DMS79 (cell line): ENCODE measurements around the gene RYR3.

Experiments used
- DNase-seq: peaks from one replicate; lab custom pipeline; 2025; lab: John Stamatoyannopoulos, UW

The RYR3 gene

DNA sequence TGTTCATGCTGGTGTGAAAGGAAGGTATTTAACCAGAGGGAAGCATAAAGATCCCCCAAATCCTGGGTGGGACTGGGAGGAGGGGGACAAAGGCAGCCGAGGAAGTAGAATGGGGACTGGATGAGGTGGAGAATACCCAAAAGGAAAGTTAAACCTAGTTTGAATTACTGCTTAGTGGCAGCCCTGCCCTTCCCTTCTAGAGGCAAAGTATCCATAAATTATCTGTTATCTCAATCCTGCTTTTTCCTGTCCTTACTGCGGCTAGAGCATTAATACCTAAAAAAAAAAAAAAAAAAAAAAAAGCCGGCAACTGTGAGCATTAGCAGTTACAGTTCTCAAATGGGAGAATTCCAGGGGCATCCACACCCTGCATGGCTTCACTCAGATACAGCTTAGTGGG, 139.0 kb downstream of the RYR3 start:
- no peak for DNase-seq

DNA sequence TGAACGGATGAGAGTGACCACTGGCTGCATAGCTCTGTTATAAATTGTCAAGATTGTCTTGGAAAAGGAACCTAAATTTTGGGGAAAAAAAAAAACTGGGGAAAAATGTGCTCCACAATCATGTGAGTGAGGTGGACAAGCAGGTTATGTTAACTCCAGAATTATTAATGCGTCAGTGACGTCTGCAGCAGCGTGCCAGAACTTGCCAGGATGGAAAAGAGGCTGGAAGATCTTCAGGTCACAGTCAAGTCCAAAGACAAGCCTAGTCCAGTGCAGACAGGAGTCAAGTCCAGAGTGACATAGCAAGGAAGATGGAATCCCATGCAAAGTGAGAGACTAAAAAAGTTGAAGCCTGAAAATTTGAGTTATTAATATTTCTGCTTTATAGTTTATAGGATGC, 140.6 kb downstream of the RYR3 start:
- no peak for DNase-seq

DNA sequence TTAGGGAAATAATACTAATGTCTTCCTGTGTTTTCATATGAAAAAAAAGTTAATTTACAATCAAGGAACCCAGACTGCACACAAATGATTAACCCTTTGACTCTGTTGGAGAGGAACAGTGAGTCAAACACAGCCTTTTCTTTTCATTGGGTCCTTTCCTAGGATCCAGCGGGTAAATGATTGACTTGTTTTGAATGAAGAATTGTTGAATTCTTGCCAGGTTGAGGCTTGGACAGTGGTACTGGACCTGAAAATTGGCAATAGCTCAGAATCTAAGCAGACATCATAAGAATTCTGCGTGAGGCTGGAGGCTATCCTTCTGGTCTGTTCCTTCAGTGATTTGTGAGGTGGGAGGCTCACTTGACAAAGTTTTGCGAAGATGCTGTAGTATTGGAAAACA, 143.0 kb downstream of the RYR3 start:
- no peak for DNase-seq

DNA sequence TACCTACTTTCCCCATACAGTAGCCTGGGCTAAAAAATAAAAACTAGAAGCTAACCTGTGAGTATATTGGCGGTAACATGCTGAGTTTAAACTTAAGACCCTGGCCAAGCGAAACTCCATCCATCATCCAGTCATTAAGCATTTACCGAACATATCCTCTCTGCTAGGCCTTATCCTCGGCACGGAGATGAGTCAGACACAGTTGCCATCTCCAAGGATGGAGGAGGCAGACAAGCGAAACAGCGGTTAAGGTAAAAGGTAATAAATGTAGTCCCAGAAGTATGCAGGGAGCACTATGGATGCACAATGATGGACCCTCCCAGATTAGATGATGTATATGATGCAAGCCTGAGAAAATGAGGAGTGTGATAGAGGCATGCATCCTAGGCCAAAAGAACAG, 143.6 kb downstream of the RYR3 start:
- no peak for DNase-seq

DNA sequence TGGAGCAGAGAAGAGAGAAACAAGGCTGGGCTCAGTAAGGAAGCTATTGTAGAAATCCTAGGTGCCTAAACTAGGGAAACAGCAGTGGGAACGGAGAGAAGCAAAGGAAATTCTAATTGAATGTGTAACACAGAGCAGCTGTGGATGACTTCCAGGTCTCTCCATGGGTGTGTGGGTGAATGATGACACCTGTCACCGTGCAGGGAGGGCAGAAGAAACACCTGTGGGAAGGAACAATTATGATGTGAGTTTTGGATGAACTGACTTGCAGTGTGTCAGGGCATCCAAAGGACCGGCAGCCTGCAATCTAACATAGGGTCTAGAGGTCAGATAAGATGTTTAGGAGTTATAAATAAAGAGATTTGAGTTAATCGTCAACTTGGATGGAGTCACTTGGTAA, 144.2 kb downstream of the RYR3 start:
- DNase-seq: no peak

DNA sequence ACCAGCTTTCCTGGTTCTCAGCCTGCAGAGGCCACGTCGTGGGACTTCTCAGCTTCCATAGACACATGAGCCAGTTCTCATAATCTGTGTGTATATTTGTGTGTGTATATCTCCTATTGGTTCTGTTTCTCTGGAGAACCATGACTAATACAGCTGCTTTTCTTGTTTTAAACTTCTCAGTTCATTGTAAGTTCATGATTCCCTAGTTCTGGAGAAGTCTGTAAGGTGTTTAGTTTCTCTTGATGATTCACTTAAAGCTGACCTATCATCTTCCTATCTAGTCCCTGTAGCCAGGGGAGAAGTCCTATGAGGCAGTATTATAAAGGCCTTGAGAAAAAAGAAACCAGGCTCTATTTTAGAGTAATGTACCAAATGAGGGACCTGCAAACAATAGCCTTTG, 147.7 kb downstream of the RYR3 start:
- DNase-seq: no peak

DNA sequence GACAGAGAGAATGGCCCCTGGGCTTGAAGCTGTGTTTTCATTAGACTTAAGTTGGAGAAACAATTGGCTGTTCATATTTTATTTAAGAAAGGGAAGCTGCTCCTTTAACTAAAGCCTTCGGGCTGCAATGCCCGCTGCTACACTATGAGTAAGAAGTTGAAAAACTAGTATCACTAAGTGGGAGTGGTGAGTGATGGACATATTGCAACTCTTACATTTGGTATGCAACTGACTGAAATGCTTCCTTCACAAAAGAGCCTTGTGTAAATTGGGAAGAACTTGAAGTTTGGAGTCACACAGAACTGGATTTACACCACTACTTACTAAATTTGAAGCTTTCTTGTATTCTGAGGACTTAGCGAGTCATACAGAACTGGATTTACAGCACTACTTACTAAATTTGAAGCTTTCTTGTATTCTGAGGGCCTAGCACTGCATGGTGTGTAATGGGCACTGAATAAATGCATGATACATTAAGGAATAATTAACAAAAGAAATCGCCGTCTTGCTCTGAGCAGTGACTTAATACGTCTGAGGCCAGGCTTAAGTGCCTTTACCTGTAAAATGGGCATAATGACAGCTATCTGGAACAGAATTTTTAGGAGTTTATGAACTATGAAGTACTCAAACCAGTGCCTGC, 149.5 kb downstream of the RYR3 start:
- no peak for DNase-seq

DNA sequence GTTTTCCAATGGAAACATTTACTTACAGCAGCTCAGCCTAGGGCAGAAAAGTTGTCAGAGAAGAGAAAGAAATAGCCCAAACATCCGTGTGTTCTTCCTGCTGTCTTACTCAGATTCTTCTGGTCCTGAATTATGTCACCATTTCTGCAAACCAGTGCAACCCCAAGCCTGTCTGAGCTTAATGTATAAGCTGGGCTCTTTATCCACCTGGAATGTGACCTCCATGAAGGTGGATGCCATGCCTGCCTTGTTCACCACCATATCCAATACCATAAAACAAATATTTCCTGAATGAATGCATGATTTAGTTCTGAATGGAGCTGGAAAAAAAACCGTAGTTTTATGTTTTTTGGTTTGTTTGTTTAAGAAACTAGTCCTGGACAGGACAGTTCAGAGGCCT, 150.9 kb downstream of the RYR3 start:
- DNase-seq: no peak

DNA sequence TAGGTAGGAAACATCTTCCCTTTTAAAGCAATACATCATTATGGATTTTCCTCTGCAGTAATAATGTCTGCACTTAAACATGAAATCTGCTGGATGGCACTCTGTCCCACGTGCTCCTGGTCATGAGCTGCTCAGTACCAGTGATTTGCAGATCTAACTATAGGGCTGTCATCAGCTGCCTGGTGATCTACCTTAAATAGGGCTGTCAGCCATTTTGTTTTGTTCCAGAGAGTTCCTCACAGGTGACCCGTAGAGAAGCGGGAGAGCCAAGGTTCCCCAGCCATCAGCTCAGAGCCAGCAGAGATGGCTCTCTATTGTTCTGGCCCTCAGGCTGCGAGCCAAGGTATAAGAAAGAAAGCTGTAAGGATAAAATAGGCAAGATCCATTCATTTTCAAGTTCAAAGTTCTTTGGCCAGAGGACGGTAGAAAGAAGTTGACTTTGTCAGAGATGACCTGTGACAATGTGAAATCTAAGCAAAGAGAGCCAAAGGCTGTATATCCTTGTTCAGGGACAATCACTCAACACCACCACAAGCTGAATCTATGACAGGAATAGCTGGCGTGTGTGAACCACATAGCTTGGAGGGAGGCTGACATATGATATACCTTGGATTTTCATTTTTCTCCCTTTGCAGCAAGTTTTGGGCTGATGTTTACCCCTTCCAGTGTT, 156.5 kb downstream of the RYR3 start:
- DNase-seq: no peak

DNA sequence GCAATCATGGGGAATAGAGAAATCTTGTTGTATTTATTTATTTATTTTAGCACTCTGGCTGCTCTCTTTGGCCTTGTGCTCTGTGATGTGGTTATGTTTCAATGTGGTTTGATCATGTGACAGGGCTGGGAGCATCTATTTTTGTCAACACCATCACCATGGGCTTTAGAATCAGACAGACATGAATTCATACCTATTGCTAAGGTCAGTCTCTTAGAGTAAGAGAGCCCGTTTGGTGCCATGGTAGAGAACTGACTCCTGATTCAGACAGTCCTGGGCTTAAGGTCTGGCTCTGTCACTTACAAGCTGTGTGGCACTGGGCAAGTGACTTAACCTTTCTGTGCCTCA, 157.0 kb downstream of the RYR3 start:
- no peak for DNase-seq

DNA sequence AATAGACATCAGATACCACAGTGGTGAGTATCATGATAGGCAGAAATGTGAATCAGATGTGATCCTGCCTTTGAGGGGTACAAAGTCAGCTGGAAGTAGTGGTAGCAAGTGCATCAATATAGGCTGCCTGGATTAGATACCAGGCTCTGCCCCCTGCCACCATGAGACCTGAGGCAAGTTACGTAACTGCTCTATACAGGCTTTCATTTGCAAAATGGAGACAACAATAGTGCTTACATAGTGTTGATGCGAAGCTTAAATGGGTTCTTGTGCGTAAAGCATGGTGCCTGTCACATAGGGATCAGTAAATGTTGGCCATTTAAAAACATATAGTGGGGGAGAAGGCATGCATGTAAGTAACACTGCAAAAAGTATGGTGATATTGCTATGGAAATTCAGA, 158.0 kb downstream of the RYR3 start:
- no peak for DNase-seq

DNA sequence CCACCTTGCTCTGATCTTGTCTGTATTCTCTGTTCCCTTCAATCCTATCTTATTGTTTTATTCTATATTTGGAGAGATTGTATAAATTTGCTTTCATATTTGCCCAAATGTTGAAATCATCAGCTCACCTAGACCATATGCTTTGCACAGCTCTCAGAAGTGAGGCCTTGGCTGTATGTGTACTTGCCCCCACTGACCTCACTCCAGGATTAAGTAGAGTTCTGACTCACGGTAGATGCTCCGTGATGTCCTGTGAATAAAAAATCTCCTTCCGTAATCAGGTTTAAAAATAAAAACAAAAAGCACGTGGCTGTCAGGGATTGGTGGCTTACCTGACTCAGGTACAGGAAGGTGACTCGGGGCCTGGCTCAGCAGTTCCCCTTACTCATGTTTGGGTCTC, 162.2 kb downstream of the RYR3 start:
- DNase-seq: no peak

DNA sequence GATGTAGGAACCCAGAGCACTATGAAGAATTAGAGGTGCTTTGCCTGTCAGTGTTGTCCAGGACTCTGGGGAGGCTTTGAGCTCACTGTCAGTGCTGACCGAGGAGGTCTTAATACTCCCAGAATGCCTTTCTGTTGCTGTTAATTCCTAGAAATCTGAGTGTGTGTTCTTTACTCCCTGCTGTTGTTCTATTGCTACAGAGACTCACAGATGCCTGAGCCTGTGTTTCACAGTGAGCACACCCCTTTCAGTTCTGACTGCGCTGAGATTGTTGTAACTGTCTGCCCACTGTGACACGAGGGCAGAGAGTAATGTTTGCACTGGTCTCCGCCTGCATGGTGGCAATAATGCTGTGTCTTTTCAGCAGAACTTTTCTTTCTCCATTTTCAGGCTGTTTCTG, 162.9 kb downstream of the RYR3 start:
- no peak for DNase-seq

DNA sequence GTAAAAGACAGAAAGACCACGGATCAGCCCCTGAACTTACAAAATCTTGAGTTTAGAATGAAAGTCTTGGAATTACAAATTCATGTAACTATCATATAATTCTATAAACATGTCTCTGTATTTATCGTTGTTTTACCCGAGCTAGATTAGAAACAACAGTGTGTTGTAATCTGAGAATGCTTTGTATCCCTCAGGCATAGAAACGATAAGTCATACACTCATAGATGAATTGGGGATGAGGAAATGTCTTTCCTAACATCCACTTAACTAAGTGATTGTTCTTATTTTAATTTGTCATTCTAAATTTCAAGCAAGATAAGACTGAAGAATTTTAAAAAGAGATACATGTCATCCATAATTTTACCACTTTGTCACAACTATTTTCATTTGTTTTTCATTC, 165.3 kb downstream of the RYR3 start:
- no peak for DNase-seq

DNA sequence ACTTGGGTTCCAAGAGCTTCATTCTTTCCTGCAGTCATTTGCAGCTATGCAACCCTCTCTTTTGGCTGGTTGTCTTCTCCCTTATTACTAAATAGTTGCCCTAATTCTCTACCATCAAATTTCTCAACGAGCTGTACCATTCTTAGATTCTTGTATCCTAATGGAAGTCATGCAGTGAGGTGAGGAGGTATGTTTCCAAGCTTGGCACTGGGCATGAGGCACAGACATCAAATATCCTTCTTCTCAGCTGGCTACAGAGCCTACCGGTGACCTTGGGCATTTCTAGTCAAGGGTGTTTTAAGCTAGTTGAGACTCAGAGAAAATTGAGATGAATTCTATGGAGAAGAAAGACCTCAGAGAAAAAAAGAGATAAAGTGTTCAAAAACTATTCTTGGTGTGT, 166.1 kb downstream of the RYR3 start:
- DNase-seq: no peak

DNA sequence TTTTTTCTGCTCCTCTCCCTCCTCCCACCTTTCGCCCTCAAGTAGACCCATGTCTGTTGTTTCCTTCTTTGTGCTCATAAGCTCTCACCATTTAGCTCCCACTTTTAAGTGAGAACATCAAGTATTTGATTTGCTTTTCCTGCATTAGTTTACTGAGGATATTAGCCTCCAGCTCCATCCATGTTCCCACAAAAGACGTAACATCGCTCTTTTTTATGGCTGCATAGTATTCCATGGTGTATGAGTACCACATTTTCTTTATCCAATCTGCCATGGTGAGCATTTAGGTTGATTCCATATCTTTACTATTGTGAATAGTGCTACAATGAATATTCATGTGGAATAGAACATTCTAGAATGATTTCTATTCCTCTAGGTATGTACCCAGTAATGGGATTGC, 178.6 kb downstream of the RYR3 start:
- no peak for DNase-seq

DNA sequence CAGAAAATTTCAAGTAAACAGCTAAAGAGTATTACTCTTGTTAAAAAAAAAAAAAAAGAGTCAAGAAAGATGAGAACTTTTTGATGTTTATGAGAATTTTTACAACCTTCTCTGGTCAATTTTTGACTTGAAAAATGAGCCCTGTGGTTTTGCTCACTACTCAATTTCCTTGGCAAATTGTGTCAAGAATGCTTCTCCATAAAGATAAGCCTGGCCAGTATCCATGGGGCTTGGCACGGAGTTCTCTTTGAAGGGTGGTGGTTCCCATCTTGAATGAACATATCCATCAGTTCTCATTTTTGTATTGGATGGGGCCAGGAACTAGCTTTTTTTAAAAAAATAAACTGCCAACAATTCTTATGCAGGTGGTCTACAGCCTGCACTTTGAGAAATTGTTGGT, 179.9 kb downstream of the RYR3 start:
- DNase-seq: no peak

DNA sequence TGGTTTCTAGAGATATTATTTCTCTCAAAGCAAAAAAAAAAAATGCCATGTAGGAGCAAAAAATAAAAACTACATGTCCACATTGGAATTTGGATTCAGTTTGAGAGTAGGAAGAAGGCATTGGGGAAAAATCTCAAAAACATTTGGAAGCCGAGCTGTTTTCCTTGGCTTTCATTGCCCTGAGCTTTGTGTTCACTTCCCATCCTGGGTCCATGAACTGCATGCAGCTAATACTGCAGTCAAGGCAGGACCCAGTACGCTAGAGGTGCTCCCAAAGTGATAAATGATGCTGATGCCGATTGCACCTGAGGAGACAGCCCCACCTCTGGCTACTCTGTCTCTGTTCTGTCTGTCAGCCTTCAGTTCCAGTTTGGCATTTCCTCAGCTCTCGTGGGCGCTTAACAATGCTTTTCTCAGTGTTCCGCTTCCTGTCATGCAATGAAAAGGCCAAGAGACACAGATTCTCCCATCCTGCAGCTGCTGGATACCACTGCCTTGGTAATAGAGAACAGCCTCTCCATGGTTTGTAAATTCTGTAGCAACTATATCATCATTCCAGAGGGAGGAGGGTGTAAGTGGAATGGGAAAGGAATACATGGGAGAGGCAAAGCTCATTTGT, 181.8 kb downstream of the RYR3 start:
- DNase-seq: no peak

DNA sequence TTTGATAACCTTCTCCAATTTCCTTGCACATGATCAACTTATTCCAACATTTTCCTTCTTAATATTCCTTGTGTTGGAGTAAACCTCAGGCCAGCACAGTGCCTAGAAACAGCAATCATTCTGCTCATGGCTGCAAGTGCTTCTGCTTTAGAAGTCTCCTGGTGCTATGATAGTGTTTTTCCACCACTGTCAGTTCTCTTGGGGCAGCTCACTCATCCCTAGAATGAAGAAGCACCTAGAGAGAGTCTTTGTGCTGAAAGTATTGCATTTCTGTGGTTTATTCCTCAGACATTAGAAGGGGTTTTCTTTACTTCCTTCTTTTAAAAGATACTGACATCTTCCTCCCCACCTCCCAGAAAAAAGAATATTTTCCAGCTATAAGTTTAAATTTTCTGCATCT, 183.5 kb downstream of the RYR3 start:
- DNase-seq: no peak

DNA sequence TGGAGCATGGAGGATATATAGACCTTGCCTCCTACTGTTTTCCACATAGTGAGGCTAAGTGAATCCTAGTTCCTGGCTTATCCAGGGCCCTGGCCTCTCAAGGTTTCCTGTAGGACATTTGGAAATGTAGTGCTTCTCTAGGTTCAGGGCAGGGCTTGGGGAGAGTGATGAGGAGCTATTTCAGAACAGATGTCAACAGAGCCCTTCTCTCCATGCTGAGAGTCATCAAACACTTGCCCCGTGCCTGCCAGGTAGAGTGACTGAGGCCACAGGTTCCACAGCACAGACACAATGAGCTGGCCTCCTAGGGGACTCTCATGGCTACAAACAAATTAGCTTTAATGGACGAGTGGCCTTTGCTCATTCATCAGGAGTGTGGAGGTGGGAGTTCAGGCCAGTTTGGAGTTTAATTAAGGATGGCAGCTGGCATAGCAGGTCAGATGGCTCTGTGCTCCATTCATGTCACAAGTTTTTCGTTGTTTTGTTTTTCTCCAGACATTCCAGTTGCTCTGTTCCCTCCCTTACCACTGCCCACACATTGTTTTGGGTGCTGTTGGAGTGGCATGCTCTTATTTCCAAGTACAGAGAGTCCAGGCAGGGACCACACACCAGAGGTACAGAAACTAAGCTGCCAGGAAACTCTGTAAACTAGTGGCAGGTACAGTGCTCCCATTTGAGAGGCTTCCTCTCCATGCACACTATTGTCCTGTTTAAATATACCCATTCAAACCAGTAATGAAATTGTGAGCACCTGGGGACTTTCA, 189.8 kb downstream of the RYR3 start:
- no peak for DNase-seq

DNA sequence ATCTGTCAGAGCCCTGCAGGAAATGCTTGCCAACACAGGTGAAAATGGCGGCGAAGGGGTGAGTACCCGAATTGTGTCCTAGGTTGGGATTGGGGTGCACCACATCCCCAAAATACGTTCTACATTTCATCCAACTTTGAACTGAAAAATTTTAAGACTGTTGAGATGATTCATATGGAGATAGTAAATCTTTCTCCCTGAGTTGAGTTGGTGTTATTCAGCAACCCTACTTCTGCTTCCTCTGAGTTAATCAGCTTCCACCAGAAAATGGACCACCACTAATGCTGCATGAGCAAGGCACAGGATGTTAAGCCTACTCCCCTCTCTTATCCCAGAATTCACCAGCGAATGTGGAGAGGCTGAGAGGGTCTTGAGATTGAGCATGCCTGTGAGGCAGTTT, 192.9 kb downstream of the RYR3 start:
- no peak for DNase-seq

DNA sequence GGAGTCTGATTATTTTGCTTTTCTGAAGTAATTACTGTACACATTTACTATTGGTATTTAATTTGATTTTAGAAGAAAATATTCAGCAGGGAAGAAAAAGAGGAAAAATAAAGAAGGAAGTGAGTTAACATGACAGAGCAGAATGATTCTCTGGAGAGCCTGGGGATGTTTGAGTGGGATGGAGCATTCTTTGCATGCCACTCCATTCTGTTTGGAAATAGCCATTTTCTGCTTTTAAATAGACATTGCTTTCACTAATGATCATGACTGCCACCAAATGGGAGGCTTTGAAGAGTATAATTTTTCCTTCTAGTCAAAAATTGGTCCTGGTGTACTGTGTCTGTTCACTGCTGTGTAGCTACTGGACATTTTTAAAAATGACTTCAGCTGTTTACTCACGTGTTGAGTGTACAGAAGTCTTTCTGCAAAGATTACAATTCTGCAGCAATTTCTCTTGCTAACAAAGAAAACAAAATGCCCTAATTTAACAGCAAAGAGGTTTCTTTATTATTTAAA, 196.1 kb downstream of the RYR3 start:
- no peak for DNase-seq

DNA sequence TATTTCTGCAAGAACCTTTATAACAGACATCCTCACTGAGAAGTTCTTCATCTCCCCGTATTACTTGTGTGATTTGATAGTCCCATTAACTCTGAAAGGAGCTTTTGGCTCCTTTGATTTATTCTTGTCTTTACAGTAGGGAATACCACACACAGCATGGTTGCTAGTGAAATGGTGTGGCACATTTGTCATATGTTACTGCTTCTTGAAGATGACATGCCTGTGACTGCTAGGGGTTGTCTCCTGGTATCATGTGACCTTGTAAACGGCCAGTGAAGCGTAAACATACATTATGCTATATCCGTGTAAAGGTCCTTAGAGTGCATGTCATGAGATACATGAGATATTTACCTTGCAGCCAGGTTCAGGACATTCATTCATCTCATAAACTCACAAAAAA, 197.9 kb downstream of the RYR3 start:
- DNase-seq: no peak
